ENCODE data around the gene CYTH1.
A peak's percentile ranks its signal among the peaks of the same experiment; 100 is the strongest.

The CYTH1 gene

DNA sequence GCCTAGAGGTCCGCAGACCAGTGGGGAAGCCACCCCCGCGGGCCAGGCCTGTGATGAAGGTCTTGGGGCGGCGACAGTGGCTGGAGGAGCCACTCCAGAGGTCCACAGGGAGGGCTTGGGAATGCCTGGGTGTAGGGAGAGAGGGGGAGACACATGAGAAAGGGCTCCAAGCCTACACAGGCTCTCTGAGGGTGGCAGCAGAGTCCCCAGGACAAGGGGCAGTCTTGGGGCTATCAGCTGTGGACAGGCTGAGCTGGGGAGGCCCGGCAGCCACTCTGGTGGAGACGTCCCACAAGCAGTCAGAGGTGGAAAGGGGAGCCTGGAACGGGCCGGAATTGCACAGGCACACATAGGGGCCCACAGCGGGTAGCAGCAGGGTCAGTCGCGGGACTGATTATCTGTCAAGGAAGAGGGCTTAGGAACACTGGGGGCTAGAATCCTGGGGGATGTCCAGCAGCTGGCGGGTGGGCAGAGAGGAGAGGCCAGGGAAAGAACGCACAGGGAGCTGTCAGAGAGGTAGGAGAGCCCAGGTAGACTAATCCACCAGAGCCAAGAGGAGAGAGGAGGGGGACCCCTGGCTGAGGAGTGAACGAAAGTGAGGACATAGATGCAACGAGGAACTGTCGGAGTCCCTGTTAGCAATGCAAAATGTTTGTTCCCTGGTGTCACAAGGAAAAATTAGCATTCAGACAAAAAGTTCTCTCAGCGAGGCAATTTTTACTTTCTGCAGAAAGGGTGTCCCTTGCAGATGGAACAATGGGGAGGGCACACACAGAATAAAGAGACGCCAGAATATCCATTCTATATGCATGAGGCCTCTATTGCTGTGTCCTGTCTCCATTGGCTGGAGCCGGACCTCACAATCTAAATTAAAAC is 111.0 kb downstream of the CYTH1 start:
- no peak for DNase-seq (ENCODE audit: low read depth in 2 of 2)

DNA sequence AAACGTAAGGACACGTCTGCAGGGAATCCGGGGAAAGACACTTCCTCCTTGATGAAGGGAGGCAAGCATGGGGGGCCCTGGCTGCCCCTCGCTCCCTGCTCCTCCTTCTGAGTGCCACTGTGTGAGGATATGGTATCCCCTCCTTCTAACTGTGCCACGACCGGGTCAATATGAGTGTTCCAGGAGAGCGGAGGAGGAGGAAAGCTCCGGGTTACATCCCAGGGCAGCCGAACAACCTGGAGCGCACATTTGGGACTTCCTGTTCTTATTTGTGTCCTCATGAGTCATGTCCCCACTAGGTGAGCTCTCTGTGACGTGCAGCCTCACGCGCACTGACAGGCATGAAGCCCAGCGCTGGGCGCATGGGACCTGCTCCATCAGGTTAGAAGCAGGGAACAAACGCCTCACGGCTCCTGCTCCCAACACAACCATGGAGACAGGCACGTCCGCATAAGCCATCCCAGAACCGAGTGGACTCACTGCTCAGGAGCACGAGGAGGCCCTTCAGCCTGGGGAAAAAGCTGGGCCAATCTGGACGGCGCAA is 112.0 kb downstream of the CYTH1 start:
- DNase-seq (ENCODE audit: low read depth in 2 of 2): no peak

DNA sequence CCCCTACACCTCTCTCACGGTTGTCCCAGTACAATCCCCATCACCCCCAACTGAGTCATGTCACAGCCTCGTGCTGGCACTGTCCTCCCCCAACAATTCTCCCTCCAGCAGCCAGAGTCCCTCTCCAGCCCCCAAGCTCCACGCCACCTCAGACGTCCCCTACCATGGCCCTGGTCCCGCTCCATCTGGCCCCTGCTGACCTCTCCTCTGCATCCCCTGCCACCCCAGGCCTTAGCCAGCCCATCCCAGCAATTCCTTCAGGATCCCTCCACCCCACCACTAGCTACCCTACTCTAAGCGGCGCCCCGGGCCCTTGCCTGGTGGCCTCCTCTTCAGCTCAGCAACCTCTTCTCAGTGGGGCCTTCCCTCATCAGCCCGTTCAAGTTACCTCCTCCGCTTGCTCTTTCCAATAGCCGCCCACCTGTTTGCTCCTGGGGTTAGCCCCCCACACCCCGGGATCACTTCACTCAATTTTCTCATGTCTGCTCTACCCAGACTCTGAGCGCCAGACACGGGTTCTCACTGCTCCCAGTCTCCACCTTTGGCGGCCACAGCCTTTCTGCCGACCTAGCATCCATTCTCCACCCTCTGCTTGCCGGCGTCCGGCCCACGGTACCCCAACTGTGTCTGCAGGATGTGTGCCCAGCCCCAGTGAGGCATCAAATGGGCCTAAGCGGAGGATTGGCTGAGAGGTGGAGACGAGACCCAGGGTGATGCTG is 112.7 kb downstream of the CYTH1 start:
- DNase-seq (ENCODE audit: low read depth in 2 of 2): no peak

DNA sequence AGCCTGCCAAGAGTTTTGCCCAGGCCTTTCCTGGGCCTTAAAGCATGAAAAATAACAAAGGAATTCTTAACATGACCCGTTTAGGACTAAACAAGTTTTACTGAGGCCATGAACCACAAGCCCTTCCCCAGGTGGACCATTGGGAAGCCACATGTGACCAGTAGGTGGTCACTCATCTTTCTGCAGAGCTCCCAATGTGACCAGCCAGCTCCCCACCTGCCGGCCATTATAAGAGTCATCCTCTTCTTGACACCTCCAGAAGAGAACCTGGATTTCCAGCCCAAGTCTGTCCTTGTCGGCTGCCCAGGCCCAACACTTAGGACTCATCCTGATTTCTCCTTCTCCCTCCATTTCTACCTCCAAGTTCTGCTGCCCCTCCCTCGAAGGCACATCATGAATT is 113.2 kb downstream of the CYTH1 start:
- no peak for DNase-seq (ENCODE audit: low read depth in 2 of 2)

DNA sequence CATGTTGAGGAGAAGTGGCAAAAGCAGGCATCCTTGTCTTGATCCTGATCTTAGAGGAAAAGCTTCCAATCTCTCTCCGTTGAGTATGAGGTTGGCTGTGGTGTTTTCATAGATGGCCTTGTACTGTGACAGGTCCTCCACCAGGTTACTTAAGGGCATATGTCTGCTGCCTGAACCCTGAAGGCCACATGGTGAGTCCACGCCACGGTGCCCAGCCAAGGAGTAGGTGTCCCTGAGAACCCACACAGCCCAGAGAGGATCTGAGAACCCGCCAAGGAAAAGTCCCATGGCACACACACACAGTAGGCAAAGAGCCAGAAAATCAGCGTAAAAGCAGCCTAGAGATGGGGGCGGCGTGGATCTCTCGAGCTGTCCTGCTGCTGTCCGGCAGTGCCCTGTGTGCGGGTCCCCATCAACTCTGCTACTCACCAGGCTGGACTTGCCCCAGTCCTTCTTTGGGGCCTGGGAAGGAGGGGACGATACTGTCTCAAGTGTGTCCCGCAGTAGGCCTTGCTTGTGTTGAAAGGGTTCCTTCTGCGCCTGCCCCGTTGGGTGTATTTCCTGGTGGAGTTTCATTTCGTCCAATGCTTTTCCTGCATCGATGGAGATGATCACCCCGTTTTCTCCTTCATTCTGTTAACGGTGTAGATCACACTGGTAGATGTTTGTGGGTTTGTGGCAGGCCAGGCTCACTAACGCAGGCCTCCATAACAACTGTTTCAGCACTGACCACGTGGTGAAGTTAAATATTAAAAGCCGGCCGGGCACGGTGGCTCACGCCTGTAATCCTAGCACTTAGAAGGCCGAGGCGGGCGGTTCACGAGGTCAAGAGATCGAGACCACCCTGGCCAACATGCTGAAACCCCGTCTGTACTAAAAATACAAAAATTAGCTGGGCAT is 114.1 kb downstream of the CYTH1 start:
- no peak for DNase-seq (ENCODE audit: low read depth in 2 of 2)

DNA sequence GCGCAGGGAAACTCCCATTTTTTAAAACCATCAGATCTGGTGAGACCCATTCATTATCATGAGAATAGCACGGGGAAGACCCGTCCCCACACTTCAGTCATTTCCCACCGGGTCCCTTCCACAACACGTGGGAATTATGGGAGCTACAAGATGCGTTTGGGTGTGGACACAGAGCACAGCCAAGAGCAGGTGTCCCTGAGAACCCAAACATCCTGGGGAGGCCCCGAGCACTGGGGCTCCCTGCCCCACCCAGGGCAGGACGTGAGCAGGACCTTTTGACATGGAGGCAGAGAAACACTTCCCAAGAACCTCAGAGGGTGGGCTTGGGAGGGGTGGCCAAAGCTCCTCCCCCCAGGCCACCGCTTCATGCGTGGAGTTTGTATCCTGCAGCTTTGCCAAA is 115.0 kb downstream of the CYTH1 start:
- DNase-seq (ENCODE audit: low read depth in 2 of 2): no peak

DNA sequence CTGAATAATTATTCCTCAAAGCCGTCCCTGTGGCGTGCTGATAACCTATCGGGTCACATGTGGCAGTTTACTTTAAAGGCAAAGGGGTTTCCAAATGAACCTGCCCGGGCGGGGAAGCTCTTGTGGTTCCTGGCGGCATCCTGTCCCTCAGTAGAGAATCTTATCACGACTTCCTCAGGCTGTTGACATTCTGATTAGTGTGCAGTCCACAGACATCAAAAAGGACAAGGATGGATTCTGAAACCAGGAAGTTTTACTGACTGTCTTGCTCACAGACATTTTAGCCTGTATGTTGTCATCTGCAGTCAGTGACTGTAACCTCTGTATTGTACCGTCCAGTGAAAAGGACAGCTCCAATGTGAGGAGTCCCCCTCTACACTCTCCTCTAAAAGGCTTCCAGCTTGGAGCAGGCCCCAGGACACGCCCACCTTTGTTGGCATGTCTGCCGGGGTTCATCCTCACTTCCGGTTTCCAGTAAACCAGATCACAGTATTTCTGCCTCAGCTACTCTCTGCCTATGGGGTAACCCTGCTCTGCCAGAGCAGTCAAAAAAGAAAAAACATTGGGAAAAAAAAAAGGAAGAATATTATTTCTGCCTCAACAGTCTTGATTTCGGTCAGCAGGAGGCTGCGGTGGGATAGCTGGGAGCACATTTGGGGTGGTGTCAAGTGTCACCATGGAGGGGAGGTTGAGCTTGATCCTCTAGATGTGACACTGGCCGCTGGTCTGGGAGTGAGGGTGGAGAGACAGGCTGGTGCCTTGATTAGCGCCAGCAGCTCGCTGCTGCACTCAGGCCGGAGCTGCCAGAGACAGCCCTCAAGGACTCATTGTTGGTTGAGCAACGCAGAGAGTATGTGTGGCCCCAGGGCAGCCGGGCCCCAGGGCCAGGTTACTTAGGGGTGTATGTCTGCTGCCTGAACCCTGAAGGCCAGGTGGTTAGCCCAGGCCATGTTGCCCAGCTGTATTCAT is 115.8 kb downstream of the CYTH1 start:
- DNase-seq (ENCODE audit: low read depth in 2 of 2): peak in 1 of 2 donors; percentile 22

DNA sequence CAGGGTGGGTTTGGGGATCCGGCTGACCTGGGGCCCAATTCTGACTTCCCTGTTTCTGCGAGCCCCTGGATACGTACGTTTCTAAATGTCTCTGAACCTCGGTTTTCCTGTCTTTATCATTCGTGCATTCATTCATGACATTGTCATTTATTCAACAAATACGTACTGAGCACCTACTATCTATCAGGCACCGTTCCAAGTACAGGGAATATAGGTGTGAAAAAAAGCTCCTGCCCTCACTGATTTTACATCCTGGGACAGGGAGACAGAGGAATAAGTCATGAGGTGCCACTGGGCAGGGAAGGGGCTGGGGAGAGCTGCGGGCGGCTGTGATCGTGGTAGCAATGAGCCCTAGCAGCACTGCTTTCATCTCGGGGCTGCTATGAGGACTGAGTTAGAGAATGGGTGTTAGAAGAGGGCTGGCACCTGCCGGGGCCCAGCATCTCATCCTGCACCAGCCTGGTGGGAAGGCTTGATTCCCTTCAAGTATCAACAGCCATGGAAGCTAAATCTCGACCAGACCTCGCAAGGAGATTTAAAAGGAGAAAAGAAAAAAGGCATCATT is 116.6 kb downstream of the CYTH1 start:
- DNase-seq (ENCODE audit: low read depth in 2 of 2): no peak

DNA sequence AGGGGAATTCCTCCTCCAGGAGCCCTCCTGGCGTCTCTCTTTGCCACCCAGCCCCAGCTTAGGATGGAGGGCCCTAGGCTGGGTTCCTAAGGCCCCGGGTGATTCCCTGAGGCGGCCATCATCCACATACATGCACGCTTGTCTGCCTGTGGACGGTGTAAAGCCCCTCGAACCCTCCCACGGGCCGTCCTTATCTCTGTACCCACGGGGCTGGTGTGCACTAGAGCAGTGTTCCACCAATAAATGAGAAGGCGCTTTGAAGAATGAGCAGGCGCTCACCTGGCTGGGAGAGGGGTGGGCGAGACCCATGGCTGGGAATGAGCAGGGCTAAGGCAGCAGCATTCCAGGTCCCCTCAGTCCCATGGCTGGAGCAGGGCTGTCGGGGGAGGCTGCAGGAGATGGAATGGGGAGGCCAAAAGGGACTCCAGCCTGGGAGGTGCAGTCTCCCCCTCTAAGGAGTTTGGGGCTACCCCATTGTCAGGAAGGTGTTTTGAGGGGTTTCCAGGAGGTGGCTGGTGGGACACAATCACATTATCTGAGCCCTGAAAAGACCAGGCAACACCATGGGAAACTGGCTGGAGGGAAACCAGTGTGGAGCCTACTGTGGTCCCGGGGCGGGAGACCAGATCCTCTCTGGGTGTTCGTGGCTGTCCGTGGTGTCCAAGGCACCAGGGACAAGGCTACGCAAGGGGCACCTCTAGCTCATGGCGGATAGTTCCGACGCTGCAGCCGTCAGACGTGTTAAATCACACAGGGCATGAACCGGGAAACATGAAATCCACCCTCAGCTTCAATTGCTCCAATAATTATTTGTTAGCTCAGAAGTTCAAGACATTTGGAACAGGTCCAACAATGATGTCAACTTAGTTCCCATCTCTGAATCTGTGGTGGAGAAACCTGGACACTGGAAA is 117.3 kb downstream of the CYTH1 start:
- DNase-seq (ENCODE audit: low read depth in 2 of 2): no peak

DNA sequence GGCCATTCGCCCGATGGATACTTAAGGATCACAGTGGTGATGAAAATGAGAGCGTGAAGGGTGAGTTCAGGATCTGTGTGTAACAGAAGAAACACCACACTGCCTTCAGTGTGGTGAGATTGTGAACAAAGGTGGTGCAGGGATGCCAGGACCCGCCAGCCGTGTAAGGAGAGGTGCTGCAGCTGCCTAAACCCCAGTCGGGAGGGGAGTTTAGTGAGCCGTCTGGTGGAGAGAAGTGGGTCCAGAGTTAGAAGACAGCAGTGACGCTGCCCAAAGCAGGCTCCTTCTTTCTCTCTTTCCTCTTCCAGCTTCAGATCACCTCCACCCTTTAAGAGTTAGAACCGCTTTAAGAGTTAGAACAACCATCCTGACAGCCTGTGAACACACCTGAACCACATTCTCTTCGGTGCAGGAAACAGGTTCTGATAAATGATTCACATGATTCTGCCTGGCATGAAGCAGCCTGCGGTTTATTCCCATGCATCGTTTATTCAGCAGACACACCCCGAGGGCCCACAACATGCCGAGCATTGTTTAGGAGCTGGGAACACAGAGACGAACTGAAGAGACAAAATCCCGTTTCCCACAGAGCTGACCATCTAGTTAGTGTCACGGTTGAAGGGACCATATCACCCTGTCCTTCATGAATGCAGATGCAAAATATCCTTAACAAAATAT is 120.8 kb downstream of the CYTH1 start:
- no peak for DNase-seq (ENCODE audit: low read depth in 2 of 2)

DNA sequence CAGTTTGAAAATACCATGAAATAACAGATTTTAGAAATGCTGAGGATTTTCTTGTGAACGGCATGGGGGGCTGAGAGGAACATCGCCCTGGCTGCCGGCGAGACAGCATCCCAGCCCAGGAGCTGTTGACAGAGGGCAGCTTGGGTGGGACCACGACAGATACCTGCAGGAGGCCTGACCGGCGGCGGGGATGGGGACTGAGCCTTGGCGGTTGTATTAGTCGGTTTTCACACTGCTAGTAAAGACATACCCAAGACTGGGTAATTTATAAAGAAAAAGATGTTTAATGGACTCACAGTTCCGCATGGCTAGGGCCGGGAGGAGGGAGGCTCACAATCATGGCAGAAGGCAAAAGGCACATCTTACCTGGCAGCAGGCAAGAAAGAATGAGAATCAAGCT is 122.5 kb downstream of the CYTH1 start:
- DNase-seq (ENCODE audit: low read depth in 2 of 2): no peak

DNA sequence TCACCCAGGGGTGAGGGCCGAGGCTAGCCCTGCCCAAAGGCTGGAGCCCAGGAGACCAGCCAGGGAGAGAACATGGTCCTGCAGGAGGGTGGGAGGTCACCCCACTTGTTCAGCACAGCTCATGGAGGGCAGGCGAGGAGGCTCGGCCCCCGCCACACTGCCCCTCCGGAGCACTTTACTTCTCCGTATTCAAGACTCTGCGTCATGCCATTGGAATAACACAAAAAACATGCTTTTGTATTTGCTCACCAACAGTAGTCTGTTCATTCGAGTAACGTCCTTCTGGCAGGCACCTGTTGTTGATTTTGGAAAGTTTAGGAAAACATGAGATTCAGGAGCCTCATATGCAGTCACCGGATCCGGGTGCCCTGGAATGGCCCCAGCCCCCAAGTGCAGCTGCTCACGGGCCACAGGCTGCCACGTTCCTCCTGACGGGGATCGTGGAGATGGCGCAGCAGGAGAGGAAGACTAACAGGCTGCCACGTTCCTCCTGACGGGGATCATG is 123.7 kb downstream of the CYTH1 start:
- no peak for DNase-seq (ENCODE audit: low read depth in 2 of 2)

DNA sequence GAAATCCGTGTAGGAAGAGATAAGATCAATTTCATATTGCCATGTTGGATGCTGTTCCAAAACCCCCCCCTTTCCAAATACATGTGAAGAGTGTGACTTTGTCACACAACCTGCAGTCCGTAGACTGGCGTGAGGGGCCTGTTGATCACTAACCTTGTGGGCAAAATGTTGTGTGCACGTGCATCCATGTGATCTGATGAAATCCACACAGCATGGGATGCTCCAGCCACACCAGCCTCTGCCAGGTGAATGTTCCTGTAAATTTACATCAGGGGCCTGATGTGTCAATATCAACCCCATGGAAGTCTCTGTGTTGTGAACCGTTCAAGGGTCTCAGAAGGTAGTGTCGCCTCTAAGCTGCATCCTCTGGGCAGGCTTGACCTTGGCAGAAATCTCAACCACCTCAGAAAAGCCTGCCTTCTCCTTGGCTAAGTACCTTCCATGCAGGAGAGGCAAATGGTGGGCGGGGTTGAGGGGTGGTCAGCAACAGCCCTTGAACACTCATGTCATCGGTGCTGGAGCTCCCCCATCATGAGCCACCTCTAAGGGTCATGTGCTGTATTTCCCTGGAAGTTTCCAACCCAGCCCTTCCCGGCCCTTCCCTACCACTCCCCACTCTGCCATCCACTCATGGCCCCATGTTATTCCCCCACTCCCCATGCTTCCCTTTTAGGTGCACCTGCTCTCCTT is 126.7 kb downstream of the CYTH1 start:
- no peak for DNase-seq (ENCODE audit: low read depth in 2 of 2)

DNA sequence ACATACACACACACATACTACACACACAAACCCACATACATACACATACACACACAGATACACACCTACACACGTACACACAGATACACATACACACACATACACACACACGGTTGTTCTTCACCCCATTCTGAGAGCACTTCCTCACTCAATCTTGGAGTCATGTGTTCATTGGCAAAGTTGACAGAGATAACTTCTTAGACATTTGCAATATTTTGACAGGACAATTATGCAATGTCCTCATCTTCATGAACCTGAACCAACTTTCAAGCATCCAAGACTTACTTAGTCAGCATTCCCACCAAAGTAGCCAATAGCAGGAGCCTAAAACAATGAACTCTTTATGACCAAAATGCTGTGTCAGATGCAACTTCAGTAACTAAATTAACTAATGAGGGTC is 127.7 kb downstream of the CYTH1 start:
- no peak for DNase-seq (ENCODE audit: low read depth in 2 of 2)

DNA sequence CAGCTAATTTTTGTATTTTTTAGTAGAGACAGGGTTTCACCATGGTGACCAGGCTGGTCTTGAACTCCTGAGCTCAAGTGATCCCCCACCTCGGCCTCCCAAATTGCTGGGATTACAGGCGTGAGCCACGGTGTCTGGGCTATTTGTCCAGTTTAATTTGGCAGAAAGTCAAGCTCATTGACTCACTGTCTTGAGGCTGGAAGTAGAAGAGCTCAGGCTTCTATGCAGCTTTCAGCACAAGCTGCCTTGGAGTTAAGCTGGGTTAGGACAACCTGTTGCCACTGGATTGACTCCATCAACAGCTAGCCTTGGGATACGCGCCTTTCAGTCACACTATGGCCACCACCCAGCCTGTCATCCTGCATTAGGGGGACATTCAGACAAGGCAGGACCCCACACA is 128.7 kb downstream of the CYTH1 start:
- no peak for DNase-seq (ENCODE audit: low read depth in 2 of 2)

DNA sequence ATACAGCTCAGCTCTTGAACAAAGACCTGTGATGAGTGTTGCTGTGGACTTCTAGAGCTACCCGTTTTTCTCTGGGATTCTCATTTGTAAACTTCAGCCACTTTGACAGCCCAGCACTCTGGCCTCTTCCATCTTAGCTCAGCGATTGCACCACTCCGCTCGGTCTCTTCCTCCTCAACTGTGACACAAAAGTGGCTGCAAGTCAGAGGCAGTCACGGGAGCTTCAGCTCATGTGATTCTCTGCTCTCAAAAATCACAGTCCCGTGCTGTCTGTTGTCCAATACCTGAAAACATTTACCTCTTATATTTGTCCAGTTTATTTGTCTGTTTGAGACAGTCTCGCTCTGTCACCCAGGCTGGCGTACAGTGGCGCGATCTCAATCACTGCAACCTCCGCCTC is 129.2 kb downstream of the CYTH1 start:
- no peak for DNase-seq (ENCODE audit: low read depth in 2 of 2)

DNA sequence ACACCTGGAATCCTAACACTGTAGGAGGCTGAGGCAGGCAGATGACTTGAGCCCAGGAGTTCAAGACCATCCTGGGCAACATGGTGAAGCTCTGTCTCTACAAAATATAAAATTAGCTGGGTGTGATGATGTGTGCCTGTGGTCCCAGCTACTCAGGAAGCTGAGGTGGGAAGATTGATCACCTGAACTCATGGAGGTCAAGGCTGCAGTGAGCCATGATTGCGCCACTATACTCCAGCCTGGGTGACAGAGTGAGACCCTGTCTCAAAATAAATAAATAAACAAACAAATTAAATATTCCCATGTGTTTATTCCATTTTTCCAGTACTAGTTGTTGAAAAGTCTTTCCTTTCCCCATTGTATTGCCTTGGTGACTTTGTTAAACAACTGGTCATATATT is 130.0 kb downstream of the CYTH1 start:
- DNase-seq (ENCODE audit: low read depth in 2 of 2): no peak

DNA sequence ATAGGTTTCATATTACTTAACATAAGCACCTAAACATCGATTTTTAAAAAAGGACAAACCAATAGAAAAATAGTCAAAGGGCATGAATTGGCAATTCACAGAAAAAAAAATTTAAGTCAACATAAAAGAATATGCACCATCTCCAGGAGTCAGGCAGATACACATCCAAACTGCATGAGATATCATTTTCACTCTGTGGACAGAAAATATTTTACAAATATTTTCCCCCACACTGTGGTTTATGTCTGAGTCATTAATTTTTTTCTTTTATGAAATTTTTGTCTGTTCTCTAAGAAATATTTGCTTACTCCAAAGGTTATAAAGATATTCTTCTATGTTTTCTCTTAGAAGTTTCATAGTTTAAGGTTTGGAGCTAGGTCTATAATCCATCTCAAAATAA is 130.5 kb downstream of the CYTH1 start:
- DNase-seq (ENCODE audit: low read depth in 2 of 2): no peak
